H7 (cell line): ENCODE measurements around the gene KCNE3. TPM values are rescaled to one million over a fixed set of nuclear protein-coding genes. Genes with fewer than 3 reads are reported as not detected.
A peak's percentile ranks its signal among the peaks of the same experiment; 100 is the strongest.

Experiments
- DNase-seq: peaks from one replicate; pipeline ENCODE4 v3.0.0; 2012
- H3K27me3 ChIP-seq: 2 replicates; pipeline ENCODE4 v1.6.0; 2011; ENCODE audit warnings: mild to moderate bottlenecking, low read length; ENCODE audit not compliant: control insufficient read depth, insufficient read depth
- H3K36me3 ChIP-seq: replicated peaks from 2 replicates; pipeline ENCODE4 v1.5.1; 2011; ENCODE audit warnings: low read length; ENCODE audit not compliant: control insufficient read depth, insufficient read depth
- H3K4me3 ChIP-seq: 2 replicates; pipeline ENCODE4 v1.5.1; 2011; ENCODE audit warnings: low read depth, mild to moderate bottlenecking, control low read depth, low read length, moderate library complexity; ENCODE audit not compliant: insufficient read depth
- total RNA-seq: library from RNA; depleted of rRNA; stranded (reverse); fragments of >200 nt; shearing (Covaris generic); gene quantifications from 2 replicates; pipeline ENCODE4 v1.2.3, GENCODE V29; 2014; rRNA removed

Gene KCNE3, protein sequence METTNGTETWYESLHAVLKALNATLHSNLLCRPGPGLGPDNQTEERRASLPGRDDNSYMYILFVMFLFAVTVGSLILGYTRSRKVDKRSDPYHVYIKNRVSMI
- total RNA-seq = 26.7 and 27.5 TPM in 2 replicates

GRCh38 chr11:74466916-74467885 is at the start of gene KCNE3:
Gene KCNE3, minus strand, starts transcription at chr11:74467549. Its CDS starts 9,986 bp downstream, at chr11:74457563.
- Histone ChIP-seq H3K36me3 (no peaks in the 10 kb centered on the region), H3K4me3 (peak within 1 kb of the TSS; percentile 59)
- peak; percentile 78 for DNase-seq

GRCh38 chr11:74507582-74507981 is 40.2 kb upstream of the KCNE3 start:
- H3K4me3 ChIP-seq = no peak overlapping the region
- H3K36me3 ChIP-seq = no peaks in the 10 kb centered on the region
- H3K27me3 ChIP-seq = no peaks in the 10 kb centered on the region
- no peak for DNase-seq

More at GRCh38 chr11:74466916-74467885, at the start of gene KCNE3:
- no peaks in the 10 kb centered on the region for H3K27me3 ChIP-seq

DNA sequence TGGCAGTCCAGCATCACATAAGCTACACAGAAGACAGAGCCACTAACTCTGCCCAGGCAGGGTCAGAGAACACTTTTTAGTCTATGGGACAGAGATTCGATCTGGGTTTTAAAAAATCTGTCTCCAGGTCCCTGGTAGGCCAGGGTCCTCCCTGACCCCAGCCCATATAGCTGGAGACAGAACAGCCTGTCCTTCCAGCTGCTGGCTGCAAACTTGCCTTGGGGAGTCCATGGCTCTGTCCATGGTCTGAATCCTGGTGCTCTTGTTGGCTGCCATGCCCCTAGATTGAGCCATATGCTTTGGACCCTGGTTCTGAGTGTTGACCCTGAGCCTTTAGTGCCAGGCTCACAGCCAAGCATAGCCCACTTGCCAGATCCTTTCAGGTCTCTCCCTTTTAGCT is 39.5 kb upstream of the KCNE3 start:
- Histone ChIP-seq H3K27me3 (no peaks in the 10 kb centered on the region), H3K36me3 (no peaks in the 10 kb centered on the region), H3K4me3 (no peak overlapping the region)
- DNase-seq = no peak

- Histone ChIP-seq H3K27me3 (no peaks in the 10 kb centered on the region), H3K4me3 (no peak overlapping the region)
- DNase-seq = no peak
These were observed 38.6 kb upstream of the KCNE3 start for GRCh38 chr11:74505911-74506310.

GRCh38 chr11:74504100-74504691 is 36.8 kb upstream of the KCNE3 start:
- no peak for DNase-seq
- no peaks in the 10 kb centered on the region for H3K36me3 ChIP-seq

More at GRCh38 chr11:74505911-74506310, 38.6 kb upstream of the KCNE3 start:
- H3K36me3 ChIP-seq = no peaks in the 10 kb centered on the region

DNA sequence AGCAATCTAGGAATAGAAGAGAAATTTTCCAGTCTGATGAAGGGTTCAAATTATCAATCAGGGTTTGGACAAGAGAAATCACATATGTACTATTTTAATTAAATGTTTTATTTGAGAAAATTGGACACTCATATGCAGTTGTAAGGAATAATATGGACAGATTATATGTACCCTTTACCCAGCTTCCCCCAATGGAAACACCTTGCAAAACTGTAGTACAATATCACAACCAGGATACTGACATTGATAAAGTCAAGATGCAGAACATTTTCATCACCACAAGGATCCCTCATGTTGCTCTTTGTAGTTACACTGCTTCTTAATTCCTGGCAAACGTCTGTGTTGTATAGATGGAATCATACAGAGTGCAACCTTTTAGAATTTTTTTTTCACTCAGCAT is 27.6 kb upstream of the KCNE3 start:
- Histone ChIP-seq H3K27me3 (no peaks in the 10 kb centered on the region), H3K4me3 (no peak overlapping the region), H3K36me3 (no peaks in the 10 kb centered on the region)
- DNase-seq = no peak

More at GRCh38 chr11:74504100-74504691, 36.8 kb upstream of the KCNE3 start:
- Histone ChIP-seq H3K4me3 (no peak overlapping the region), H3K27me3 (no peaks in the 10 kb centered on the region)

DNA sequence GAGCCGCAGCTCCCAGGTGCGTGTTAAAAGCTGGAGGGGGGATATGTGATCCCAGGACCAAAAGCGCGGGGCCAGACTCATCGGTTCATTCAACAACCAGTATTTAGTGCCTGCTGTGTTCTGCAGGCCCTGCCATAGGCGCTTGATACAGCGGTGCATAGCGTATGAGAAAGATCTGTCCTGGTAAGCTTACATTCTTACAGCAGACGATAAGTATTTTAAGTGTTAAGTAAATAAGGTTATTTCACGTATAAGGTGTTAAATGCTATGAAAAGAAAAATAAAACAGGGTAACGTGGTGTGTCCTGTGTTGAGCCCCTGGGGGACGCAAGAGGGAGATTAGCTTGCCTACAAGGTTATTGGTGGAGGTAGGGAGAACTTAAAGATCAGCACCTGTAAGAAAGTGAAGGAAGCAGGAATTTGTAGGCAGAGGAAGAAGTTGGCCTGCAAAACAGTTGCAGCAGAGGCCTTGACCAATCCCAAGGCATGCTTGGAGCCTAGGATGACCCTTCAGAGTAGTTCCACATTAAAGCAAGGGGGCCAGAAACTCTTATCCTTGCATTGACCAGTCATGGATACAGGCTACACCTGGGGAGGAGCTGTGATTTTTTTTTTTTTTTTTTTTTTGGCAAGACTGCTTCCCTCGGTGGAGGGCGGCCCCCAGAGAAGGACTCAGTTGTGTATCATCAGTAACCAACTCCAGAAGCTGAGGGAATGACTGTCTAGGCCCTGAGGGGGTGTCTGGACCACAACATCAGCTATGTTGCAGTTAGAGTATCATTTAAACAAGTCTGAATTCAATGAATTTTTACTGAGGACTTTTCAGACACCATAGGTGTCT is 26.7 kb upstream of the KCNE3 start:
- Histone ChIP-seq H3K36me3 (no peaks in the 10 kb centered on the region), H3K4me3 (peak overlapping the region; percentile 85), H3K27me3 (no peaks in the 10 kb centered on the region)
- DNase-seq = peak; percentile 34

- peak; percentile 96 for DNase-seq
- peak within 1 kb of the TSS; percentile 85 for H3K4me3 ChIP-seq
- no peaks in the 10 kb centered on the region for H3K27me3 ChIP-seq
- no peaks in the 10 kb centered on the region for H3K36me3 ChIP-seq
These were observed 25.8 kb upstream of the KCNE3 start, which contains the start of gene LIPT2 for GRCh38 chr11:74492974-74493790. Gene LIPT2, minus strand, starts transcription at chr11:74493724. Its CDS starts 21 bp downstream, at chr11:74493703.

DNA sequence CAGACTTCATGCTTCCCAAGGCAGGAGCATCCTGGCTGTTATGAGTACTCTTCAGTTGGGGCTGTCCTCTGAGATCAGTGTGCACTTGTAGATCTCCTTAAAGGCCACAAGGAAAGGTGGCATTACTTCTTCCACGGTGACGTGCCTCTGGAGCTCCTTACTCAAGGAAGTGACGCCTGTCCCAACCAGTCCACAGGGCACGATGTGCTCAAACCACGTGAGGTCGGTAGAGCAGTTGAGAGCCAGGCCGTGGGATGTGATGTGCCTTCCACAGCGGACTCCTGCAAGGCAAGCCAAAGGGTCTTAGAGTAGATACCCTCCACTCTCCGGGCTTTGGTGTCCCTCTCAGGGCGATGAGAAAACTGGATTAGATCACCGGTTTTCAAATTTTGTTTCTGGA is 24.7 kb upstream of the KCNE3 start:
- no peak for DNase-seq
- no peaks in the 10 kb centered on the region for H3K36me3 ChIP-seq
- H3K4me3 ChIP-seq = no peak overlapping the region
- H3K27me3 ChIP-seq = no peaks in the 10 kb centered on the region

DNA sequence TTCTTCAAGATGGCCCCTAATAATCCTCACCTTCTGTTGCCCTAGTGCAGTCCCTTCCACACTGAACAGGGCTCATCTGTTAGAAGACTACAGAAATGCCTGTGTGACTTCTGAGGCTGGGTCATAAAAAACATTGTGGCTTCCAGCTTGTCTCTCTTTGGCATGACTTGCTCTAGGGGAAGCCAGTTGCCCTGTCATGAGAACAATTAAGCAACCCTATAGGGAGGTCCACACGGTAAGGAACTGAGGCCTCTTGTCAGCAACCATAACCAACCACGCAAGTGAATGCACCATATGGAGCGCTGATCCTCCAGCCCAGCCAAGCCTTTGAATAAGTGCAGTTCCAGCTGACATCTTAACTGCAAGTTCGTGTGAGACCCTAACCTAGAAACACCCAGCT is 23.6 kb upstream of the KCNE3 start:
- no peaks in the 10 kb centered on the region for H3K27me3 ChIP-seq
- no peak for DNase-seq
- no peaks in the 10 kb centered on the region for H3K36me3 ChIP-seq
- no peak overlapping the region for H3K4me3 ChIP-seq

- no peaks in the 10 kb centered on the region for H3K36me3 ChIP-seq
- H3K4me3 ChIP-seq = no peak overlapping the region
- H3K27me3 ChIP-seq = no peaks in the 10 kb centered on the region
- no peak for DNase-seq
These were observed 20.5 kb upstream of the KCNE3 start for GRCh38 chr11:74487875-74488274.

GRCh38 chr11:74485868-74486267 is 18.5 kb upstream of the KCNE3 start:
- Histone ChIP-seq H3K4me3 (no peak overlapping the region), H3K27me3 (no peaks in the 10 kb centered on the region), H3K36me3 (no peaks in the 10 kb centered on the region)
- DNase-seq = no peak

DNA sequence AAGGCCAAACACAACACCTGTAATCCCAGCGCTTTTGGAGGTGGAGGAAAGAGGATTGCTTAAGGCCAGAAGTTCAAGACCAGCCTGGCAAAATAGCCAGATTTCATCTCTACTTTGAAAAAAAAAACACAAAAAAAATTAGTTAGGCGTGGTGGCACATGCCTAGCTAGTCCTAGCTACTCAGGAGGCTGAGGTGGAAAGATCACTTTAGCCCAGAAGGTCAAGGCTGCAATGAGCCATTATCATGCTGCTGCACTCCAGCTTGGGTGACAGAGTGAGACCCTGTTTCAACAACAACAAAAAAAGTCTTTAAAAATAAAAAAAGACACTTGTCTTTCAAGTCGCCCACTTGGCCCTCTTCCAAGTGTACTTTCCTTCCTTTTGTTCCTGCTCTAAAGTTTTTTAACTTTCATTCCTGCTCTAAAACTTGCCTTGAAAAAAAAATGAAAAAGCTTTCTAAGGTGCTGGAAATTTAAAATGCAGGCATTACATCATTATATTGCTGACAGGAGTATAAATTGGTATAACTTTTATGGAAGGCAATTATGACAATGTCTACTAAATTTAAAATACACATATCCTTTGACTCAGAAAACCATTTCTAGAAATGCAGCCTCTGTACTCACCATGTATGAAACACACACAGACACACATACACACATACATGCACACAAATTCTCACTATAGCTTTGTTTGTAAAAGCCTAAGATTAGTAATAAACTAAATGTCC is 13.5 kb upstream of the KCNE3 start:
- DNase-seq = no peak
- Histone ChIP-seq H3K27me3 (no peaks in the 10 kb centered on the region), H3K36me3 (no peaks in the 10 kb centered on the region), H3K4me3 (no peak overlapping the region)
